GM11168 (cell line): ENCODE measurements around the gene ZNF32.

ENCODE experiments used
- in situ Hi-C: fragments of 300-500 bp; cut with MboI; formaldehyde crosslinking; loops from one replicate; pipeline ENCODE4 v1.12.0; 2022; ENCODE audit warnings: low sequenced_read_pairs; ENCODE audit not compliant: unreplicated experiment

Gene ZNF32

GRCh38 chr10:43683451-43684291, 35.0 kb upstream of the ZNF32 start:
- in situ Hi-C loops: loop anchor here (25.0 kb wide), 2 partner anchors 354 to 704 kb away; partner anchors contain the start of gene CXCL12

- in situ Hi-C loops: loop anchor here (25.0 kb wide), 2 partner anchors 354 to 704 kb away; partner anchors contain the start of gene CXCL12
Observed at GRCh38 chr10:43682956-43683355, 34.3 kb upstream of the ZNF32 start.

- in situ Hi-C loops: loop anchor here (25.0 kb wide), 2 partner anchors 356 to 706 kb away; partner anchors contain the start of gene CXCL12
Observed at GRCh38 chr10:43681721-43682120, 33.0 kb upstream of the ZNF32 start.

GRCh38 chr10:43681220-43681619, 32.5 kb upstream of the ZNF32 start:
- in situ Hi-C loops: loop anchor here (25.0 kb wide), 2 partner anchors 356 to 706 kb away; partner anchors contain the start of gene CXCL12

GRCh38 chr10:43680035-43680434, 31.4 kb upstream of the ZNF32 start:
- in situ Hi-C loops: loop anchor here (25.0 kb wide), 2 partner anchors 357 to 707 kb away; partner anchors contain the start of gene CXCL12

- in situ Hi-C loops: loop anchor here (10.0 to 25.0 kb wide), 3 partner anchors 358 to 1185 kb away; partner anchors contain the start of gene CXCL12
Observed at GRCh38 chr10:43679509-43679908, 30.8 kb upstream of the ZNF32 start.

GRCh38 chr10:43678654-43679053, 30.0 kb upstream of the ZNF32 start:
- in situ Hi-C loops: loop anchor here (10.0 to 25.0 kb wide), 3 partner anchors 359 to 1186 kb away; partner anchors contain the start of gene CXCL12

- in situ Hi-C loops: loop anchor here (10.0 to 25.0 kb wide), 3 partner anchors 360 to 1188 kb away; partner anchors contain the start of gene CXCL12
Observed at GRCh38 chr10:43676901-43677300, 28.2 kb upstream of the ZNF32 start.

- in situ Hi-C loops: loop anchor here (10.0 to 25.0 kb wide), 3 partner anchors 361 to 1188 kb away; partner anchors contain the start of gene CXCL12
Observed at GRCh38 chr10:43676331-43676730, 27.6 kb upstream of the ZNF32 start.

GRCh38 chr10:43674553-43675210, 26.0 kb upstream of the ZNF32 start:
- in situ Hi-C loops: loop anchor here (10.0 to 25.0 kb wide), 3 partner anchors 363 to 1190 kb away; partner anchors contain the start of gene CXCL12

- in situ Hi-C loops: loop anchor here (10.0 kb wide), 1 partner anchor 1191 kb away; no protein-coding TSS in a partner anchor
Observed at GRCh38 chr10:43673471-43673870, 24.8 kb upstream of the ZNF32 start.

- in situ Hi-C loops: loop anchor here (10.0 kb wide), 1 partner anchor 1193 kb away; no protein-coding TSS in a partner anchor
Observed at GRCh38 chr10:43671659-43672531, 23.2 kb upstream of the ZNF32 start.

- in situ Hi-C loops: no loop called here
Observed at GRCh38 chr10:43669386-43669785, 20.7 kb upstream of the ZNF32 start.

- in situ Hi-C loops: no loop called here
Observed at GRCh38 chr10:43667761-43668386, 19.2 kb upstream of the ZNF32 start.

GRCh38 chr10:43667317-43667731, 18.6 kb upstream of the ZNF32 start:
- in situ Hi-C loops: no loop called here

- in situ Hi-C loops: no loop called here
Observed at GRCh38 chr10:43666552-43666951, 17.9 kb upstream of the ZNF32 start.

- in situ Hi-C loops: no loop called here
Observed at GRCh38 chr10:43665054-43665453, 16.4 kb upstream of the ZNF32 start.

GRCh38 chr10:43658227-43658626, 9.5 kb upstream of the ZNF32 start:
- in situ Hi-C loops: no loop called here

- in situ Hi-C loops: no loop called here
Observed at GRCh38 chr10:43655311-43655710, 6.6 kb upstream of the ZNF32 start.
